Astrocyte (in vitro differentiated cells and primary cell): ENCODE measurements around the gene LDLRAD4.

Experiments
- CTCF ChIP-seq: IDR thresholded peaks from 2 replicates; pipeline ENCODE4 v1.5.1; 2011; ENCODE audit warnings: low read depth, mild to moderate bottlenecking, inconsistent platforms, low read length, moderate library complexity; ENCODE audit not compliant: insufficient read depth
- EZH2 ChIP-seq: IDR thresholded peaks from 2 replicates; pipeline ENCODE4 v1.6.1; 2012; ENCODE audit warnings: mild to moderate bottlenecking, low read length, inconsistent platforms; ENCODE audit not compliant: insufficient read depth

- TF ChIP-seq CTCF (no peak), EZH2 (no peak)
Measured at GRCh38 chr18:13450289-13451212, 232.0 kb downstream of the LDLRAD4 start.
